GM18526 (cell line): ENCODE measurements around the gene HSD17B12.

ENCODE experiments used
- POLR2A ChIP-seq: IDR thresholded peaks from 3 replicates; pipeline ENCODE4 v1.6.1; 2011; ENCODE audit not compliant: insufficient read length; ENCODE audit errors: extremely low read depth

Gene HSD17B12

DNA sequence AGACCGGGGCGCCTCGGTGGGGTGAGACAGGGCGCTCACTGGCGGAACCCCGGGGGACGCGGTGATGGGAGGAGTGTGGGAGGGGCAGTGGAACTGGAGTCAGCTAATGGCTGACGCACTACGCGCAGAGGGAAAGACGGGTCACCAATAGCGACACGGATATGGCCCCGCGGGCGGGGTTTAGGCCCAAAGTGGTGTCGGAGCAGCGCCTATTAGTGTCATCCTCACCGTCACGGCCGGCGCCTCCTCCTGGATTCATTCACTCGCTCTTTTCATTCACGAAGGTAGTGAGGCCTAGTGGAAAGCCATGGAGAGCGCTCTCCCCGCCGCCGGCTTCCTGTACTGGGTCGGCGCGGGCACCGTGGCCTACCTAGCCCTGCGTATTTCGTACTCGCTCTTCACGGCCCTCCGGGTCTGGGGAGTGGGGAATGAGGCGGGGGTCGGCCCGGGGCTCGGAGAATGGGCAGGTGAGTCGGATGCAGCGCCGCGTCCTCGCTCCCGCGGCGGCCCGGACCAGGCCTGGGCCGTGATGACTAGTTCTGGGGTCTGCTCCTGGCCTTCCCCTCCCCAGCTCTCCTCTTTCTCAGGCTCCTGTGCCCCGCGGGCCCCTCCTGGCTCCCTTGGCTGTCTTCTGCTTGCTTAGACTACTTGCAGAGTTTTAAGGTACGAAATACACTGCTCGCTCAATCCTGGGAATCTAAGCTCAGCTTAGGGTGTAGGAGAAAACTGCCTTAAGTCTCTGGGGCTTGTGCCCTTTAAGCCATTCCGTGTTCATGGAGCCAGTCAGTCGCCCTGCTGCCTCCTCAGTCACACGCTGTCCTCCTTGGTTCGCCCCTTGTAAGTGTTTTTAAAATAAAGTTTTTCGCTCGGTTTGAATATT is at the start of gene HSD17B12:
HSD17B12 (plus strand) TSS at position 218 of the 880 bp plus-strand sequence; CDS start at position 308, 90 bp downstream.
- peak; percentile 93 for TF ChIP-seq POLR2A

DNA sequence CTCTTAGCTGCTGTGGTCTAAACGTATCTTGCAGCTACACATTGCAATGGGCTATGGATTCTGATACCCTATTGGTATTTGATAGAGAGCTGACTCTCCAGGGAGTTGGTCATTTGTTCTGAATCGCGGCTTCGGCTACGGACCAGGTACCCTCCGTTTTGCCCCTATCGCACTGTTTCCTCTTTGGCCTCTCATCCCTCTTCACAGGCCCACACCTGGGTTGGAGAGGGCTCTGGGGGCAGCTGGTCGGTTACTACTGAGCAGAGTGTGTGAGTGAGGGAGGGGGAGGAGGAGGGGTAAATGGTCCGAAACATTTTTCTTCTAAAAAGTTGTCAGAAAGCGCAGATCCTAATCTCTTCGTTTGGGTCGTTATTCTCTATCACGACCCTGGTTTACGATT is 48.8 kb upstream of the HSD17B12 start:
- TF ChIP-seq POLR2A = no peak

DNA sequence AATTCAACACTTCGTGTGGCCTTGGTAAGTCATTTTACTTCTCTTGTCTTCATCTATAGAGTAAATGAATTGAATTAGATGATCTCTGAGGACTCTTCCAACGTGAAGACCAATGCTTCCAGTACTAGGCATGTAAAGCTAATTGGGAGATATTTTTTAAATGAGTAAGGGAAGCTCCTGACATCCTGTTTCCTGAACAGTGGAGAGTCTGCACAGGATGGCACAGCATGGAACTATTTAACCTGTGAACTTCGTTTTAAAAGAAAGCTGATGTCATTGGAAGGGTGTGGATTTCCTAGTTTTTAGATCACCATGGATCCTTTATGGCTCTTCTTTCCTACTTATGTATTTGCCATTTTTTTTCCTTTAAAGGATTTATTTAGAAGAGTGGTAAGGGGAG is 48.4 kb upstream of the HSD17B12 start:
- no peak for TF ChIP-seq POLR2A

DNA sequence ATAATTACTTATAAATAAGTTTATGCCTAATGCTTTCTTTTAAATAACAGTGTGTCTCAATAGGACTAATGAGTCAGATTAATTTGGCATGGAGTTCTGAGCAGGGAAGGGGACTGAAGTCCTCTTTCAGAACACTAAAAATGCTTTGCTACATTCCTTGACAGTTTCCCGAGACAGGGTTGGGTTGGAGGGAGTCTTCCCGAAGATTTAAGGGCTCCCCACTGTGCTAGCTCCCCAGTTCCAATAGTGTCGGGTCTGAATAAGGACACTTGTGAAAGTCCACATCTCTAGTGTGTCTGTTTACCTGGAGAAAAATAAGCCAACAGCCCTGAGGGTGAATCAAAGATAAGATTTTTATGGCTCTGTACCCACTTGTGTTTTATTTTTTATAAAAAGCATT is 41.8 kb upstream of the HSD17B12 start:
- TF ChIP-seq POLR2A = no peak

DNA sequence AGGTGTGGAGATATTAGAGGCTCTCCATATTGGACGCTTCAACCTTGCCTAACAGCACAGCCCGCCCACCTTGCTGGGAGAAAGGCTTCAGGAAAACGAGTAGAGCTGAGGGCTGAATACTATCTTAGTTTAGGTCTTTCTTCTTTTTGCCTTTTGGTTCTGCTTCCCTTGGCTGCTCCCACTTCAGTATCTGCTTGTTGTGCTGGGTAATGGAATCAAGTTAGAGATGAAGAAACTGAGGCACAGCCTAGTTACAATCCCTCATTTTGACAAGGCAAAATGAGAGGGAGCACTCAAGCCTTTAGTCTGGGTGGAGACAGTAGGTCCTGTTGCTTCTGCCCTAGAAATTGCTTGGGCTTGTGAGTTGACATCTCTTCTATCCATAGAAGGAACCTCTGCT is 41.3 kb upstream of the HSD17B12 start:
- TF ChIP-seq POLR2A = no peak

GRCh38 chr11:43639920-43640319 is 40.6 kb upstream of the HSD17B12 start:
- TF ChIP-seq POLR2A = no peak

DNA sequence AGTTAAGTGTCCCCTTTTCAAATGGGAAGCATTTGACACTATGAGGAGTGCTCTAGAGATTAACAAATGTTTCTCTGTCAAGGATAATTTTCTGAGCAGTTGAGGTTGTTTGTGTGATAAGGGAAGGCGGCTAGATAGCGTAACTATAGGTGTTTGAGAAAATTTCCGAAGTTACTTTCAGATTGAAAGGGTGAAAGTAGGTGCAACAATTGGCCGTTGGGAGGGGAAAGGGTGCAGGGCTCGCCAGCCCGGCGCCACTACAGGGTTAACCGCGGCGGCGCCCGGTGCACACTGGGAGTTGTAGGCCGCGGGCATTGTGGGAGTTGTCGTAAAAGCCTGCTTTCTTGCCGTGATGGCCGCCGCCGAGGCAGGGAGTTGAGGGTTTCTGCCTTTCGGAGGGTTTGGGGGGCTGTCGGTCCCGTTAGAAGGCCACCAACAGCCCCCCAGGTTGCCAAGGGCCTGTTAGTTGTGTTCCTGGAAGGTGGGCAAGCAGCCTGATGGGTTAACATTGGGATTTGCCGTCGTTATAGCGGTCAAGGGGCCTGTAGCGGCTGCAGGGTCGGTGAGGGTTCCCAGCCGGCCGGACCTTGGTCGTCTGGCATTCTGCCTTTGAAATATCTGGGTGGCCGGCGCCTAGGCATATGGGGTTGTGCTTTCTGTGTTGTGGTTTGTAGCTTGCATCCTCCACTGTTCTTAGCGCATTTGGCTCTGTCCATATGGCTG is 36.5 kb upstream of the HSD17B12 start:
- peak; percentile 69 for TF ChIP-seq POLR2A

DNA sequence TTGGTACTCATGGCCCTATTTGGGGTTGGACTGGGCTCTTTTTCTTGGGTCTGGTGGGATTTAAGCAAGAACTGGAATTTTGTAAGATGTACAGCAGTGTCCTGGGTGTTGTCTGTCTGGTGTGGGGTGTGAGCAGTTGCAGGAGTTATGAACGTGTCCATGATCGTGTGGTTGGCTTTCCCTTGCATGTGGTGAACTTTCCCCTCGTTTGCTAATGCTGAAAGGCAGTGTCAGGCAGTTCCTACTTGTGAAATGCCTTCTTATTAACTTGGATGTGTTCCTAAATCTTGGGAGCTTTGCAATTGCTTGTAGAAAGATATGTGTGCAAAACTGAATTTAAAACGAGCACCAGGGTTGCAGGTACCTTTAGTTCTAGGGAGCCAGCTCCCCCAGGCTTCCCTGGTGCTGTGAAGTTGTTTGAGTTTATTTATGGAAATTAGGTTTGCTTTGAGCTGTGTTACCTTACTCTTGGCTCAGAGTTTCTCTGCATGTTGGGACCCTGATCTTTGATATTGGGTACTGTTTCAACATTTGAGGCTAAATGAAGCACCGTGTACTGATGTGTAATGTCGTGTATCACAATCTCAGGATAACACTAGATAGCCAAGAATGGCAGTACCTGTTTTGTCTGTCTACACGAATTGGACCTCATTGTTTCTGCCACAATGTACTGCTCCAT is 35.8 kb upstream of the HSD17B12 start:
- no peak for TF ChIP-seq POLR2A

DNA sequence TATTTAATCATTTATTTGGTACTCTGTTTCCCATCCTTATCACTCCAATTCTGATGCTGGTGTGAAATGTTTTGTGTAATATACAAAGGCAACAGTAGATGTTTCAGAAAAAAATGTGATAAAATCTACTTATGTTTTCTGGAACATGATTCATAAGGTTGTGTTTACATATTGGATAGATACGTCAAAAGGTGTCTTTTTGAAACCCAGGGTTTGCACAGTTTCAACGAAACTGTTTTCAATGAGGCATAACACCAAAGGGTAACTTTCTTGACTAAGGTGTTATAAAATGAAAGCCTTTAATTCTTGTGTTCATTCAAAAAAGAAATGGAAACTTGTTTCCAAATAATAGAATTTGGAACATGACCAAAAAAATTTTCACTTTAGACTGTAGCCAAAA is 33.8 kb upstream of the HSD17B12 start:
- TF ChIP-seq POLR2A = no peak

- TF ChIP-seq POLR2A = no peak
Observed at GRCh38 chr11:43648888-43649287, 31.6 kb upstream of the HSD17B12 start.

DNA sequence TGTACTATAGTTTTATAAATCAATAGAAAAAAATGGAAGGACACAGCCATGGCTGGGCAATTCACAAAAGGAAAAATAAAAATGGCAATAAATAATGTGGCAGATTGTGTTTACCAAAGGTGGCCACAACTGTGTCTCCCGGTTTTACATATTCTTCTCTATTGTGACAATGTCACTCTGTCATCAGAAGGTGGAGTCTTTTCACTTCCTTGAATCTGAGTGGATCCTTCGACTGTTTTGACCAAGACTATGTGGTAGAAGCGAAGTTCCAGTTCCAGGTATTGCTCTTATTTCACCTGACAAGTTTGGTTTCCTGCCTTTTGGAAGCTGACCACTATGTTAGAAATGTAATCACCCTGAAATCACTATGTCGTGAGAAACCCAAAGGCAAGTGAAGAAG is 31.0 kb upstream of the HSD17B12 start:
- TF ChIP-seq POLR2A = no peak

- TF ChIP-seq POLR2A = no peak
Observed at GRCh38 chr11:43649921-43650320, 30.6 kb upstream of the HSD17B12 start.

DNA sequence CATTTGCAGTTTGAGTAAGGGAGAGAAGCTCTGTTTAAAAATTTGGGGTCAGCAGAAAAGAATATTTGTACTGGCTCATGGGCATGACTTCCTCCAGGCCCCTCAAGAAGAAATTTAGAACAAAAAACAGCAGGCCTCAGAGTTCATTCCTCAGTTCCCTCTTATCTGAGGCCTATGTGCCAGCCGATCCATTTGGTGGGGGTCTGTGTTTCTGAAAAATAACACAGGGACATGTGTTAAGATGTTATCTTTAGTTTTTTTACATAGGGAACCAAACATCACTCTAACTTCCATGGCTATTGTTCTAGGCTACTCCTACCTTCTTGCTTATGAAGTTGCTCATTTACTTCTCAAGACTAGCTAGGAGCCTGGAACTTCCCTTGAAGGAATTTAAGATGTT is 16.2 kb upstream of the HSD17B12 start:
- no peak for TF ChIP-seq POLR2A

DNA sequence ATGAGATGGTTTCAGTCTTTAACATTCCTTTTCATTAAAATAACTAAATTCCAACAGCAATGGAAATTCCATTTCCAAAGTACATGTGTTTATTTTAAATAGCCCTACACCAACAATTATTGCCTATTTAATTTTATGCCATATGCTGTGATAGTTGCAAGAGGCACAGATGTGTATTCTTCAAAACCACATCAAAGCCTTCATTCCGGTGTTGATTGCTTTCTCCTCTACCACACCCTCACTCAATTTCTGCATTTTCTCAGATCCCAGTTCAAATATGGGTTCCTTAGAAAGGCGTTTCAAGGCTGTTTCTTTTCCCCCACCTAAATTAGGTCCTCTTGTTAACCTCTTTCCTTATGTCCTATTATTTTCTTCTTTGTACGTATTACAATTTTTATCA is 6.0 kb upstream of the HSD17B12 start:
- TF ChIP-seq POLR2A = no peak

- TF ChIP-seq POLR2A = no peak
Observed at GRCh38 chr11:43676933-43677332, 3.6 kb upstream of the HSD17B12 start.

DNA sequence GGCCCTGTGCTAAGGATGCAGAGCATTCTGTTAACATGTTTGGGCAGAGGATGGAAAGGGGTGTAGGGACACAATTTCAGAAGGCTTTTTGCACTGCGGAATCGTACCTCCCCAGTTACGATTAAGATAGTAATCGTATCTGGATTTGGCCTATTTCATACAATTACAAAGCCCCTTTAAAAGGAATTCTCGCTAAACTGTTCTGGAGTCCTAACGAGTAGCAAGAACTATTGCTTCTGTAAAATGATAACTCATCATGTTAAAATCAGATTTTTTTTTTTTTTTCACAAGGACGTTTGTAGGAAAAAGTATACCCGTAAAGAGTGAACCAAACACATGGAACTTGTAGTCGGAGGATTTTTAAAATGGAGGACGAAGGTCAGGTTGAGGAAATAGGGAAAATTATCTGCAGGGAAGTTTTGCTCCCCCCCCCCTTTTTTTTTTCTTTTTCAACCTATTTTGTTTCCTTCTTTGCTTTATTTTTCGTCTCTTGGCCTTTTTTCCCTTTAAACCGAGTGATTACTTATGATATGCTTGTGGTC is 934 bp downstream of the HSD17B12 start:
- TF ChIP-seq POLR2A = no peak

GRCh38 chr11:43685440-43685839 is 4.9 kb downstream of the HSD17B12 start:
- no peak for TF ChIP-seq POLR2A
